Measurements from ENCODE around the gene NCAPG2. TPM values are rescaled to one million over a fixed set of nuclear protein-coding genes. Genes with fewer than 3 reads are reported as not detected.

Gene NCAPG2
- total and polyA plus RNA-seq, 3 donors from 2014 or later, result 30.2 to 53.9 (median 34.0) TPM

DNA sequence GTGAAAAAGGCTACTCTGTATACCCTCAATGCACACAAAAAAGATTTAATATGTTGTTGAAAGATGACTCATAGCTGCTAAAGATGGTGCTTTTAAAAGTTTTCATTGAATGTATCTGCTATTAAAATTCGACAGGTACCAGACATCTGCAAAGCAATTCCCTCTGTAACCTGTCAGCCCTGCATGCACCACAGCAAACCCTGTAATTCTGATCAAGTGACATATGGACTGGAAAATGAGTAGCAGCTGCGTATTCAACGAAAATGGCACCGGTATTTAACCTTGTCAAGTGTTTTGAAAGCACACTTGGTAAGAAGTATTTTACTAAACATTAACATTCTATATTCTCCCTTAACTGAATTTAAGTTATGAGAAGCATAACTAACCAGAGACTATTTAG is 58.8 kb downstream of the NCAPG2 start:
- Histone ChIP-seq H3K4me3 (no peak overlapping the region), H3K27ac (no peak overlapping the region), H3K9me3 (no peaks in the 10 kb centered on the region), H3K36me3 (ENCODE audit: low read depth, missing control alignments) (no peaks in the 10 kb centered on the region), H3K4me1 (no peaks in the 10 kb centered on the region), H3K27me3 (no peaks in the 10 kb centered on the region)
- no peak for TF ChIP-seq POLR2A (IDR thresholded peaks at IDR 0.05)
- TF ChIP-seq, protein P1, sequence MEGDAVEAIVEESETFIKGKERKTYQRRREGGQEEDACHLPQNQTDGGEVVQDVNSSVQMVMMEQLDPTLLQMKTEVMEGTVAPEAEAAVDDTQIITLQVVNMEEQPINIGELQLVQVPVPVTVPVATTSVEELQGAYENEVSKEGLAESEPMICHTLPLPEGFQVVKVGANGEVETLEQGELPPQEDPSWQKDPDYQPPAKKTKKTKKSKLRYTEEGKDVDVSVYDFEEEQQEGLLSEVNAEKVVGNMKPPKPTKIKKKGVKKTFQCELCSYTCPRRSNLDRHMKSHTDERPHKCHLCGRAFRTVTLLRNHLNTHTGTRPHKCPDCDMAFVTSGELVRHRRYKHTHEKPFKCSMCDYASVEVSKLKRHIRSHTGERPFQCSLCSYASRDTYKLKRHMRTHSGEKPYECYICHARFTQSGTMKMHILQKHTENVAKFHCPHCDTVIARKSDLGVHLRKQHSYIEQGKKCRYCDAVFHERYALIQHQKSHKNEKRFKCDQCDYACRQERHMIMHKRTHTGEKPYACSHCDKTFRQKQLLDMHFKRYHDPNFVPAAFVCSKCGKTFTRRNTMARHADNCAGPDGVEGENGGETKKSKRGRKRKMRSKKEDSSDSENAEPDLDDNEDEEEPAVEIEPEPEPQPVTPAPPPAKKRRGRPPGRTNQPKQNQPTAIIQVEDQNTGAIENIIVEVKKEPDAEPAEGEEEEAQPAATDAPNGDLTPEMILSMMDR (IDR thresholded peaks at IDR 0.05), result no peak
- no peak for DNase-seq
- intact Hi-C loops (cut with DNase I; ENCODE audit: low total_unique reads), result no loop called here
- WGBS, 2 donors, result 93 to 96% methylated on average over 4 of the region's 4 CpGs

DNA sequence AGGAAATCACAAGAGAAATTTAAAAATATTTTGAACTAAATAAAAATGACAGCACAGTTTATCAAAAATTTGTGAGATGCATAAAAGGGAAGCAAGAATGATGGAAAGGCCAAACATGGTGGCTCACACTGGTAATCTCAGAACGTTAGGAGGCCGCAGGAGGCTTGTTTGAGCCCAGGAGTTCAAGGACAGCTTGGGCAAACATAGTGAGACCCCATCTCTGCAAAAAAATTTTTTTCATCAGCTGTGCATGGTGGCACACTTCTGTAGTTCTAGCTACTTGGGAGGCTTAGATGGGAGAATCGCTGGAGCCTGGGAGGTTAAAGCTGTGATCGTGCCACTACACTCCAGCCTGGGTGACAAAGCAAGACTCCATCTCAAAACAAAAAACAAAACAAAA is 62.5 kb downstream of the NCAPG2 start:
- DNase-seq, result no peak
- Histone ChIP-seq H3K27ac (no peak overlapping the region), H3K4me3 (no peak overlapping the region), H3K27me3 (no peaks in the 10 kb centered on the region), H3K9me3 (no peaks in the 10 kb centered on the region), H3K4me1 (no peaks in the 10 kb centered on the region), H3K36me3 (ENCODE audit: low read depth, missing control alignments) (no peaks in the 10 kb centered on the region)
- no peak for TF ChIP-seq POLR2A (IDR thresholded peaks at IDR 0.05)
- TF ChIP-seq, protein P1 (IDR thresholded peaks at IDR 0.05), result no peak
- 93 to 97% methylated on average over 4 of the region's 4 CpGs for WGBS, 2 donors
- intact Hi-C loops (cut with DNase I; ENCODE audit: low total_unique reads), result no loop called here

DNA sequence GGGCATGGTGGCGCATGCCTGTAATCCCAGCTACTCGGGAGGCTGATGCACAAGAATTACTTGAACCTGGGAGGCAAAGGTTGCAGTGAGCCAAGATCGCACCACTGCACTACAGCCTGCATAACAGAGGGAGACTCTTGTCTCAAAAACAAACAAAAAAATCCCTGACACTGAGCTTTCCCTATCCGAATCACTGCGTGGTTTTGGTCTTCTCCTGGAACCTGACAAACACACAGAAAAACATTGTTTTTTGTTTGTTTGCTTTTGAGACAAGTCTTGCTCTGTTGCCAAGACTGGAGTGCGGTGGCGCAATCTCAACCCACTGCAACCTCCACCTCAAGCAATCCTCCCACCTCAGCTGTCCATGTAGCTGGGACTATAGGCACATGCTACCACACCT is 66.6 kb downstream of the NCAPG2 start:
- Histone ChIP-seq H3K4me3 (no peak overlapping the region), H3K9me3 (no peaks in the 10 kb centered on the region), H3K4me1 (no peaks in the 10 kb centered on the region), H3K27me3 (no peaks in the 10 kb centered on the region), H3K27ac (no peak overlapping the region), H3K36me3 (ENCODE audit: low read depth, missing control alignments) (no peaks in the 10 kb centered on the region)
- intact Hi-C loops (cut with DNase I; ENCODE audit: low total_unique reads), result no loop called here
- DNase-seq, result no peak
- WGBS, 2 donors, result 93 to 99% methylated on average over 7 of the region's 7 CpGs
- TF ChIP-seq POLR2A (IDR thresholded peaks at IDR 0.05), result no peak
- TF ChIP-seq, protein P1 (IDR thresholded peaks at IDR 0.05), result no peak

DNA sequence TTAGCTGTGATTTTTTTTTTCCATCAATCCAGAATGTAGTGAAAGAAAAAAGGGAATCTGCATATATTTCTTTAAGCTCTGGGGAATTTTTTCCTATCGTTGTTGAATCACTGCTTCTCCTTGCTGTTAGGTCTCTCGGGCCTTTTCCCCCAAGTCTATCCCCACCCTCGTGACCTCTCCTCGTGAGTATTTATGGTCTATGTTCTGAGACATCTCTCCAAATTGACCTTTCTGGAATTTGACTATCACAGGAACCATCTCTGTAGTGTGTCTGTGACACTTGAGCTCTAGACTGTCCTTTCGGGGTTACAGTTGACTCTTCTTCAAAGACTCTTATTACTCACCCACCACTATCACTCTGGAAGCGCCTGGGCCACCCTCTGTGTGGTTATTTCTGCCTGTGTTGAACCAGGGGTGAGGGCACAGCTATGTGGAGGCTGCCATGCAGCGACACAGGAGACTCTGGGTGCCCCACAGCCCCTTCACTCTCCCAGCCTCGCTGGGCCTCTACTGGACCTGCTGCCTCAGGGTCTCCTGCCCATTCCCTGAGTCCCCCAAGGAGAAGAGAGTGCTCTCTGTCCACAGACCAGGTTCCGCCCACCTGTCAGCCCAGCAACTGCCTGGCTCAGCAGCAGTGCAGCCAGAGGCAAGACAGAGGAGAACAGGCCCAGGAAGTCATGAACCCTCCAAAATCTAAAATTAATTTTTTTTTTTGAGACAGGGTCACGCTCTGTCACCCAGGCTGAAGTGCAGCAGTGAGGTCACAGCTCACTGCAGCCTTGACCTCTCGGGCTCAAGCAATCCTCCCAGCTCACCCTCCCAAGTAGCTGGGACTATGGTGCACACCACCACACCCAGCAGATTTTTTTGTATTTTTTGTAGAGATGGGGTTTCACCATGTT is 71.3 kb downstream of the NCAPG2 start:
- WGBS, 2 donors, result 92 to 95% methylated on average over 11 of the region's 11 CpGs
- Histone ChIP-seq H3K4me3 (no peak overlapping the region), H3K36me3 (ENCODE audit: low read depth, missing control alignments) (no peaks in the 10 kb centered on the region), H3K27me3 (no peaks in the 10 kb centered on the region), H3K4me1 (no peaks in the 10 kb centered on the region), H3K27ac (no peak overlapping the region), H3K9me3 (no peaks in the 10 kb centered on the region)
- intact Hi-C loops (cut with DNase I; ENCODE audit: low total_unique reads), result no loop called here
- no peak for DNase-seq
- TF ChIP-seq POLR2A (IDR thresholded peaks at IDR 0.05), result no peak
- TF ChIP-seq, protein P1 (IDR thresholded peaks at IDR 0.05), result no peak
